Measurements from ENCODE around the gene MROH9.

The MROH9 gene, protein sequence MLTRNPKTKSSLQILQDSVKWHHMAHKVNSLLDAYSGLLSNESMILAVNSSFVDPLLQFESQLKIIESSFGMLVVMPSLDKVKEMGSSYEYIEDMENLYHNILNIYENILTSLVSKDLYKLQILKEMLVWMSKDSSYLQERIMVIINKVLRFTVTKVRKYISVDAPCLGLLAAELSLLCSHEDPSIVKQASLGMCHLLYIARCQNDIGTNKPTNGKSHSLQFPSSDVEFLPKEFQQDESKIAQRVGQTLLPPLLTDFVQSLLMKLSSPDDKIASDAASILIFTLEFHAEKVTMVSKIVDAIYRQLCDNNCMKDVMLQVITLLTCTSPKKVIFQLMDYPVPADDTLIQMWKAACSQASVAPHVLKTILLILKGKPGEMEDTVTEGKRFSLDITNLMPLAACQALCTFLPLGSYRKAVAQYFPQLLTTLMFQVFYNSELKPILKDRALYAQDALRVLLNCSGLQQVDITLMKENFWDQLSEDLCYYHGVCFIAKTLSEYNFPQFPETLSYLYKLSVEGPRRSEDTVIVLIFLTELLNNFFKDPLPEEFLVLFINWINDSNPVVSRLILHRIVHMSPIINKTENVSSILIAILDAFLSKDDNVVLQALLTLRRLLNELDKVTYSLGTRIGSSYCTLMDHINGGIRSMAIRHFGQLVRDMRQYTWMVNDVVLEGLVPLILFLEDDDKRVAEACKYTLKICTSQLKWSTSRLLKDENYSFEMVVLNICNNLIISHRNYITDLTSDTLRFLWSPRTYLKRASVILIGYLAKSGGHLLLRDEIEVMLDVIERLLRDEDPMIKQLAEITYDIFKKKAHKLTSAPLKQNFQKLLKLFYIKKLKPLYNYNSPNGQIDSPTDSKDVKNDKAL

DNA sequence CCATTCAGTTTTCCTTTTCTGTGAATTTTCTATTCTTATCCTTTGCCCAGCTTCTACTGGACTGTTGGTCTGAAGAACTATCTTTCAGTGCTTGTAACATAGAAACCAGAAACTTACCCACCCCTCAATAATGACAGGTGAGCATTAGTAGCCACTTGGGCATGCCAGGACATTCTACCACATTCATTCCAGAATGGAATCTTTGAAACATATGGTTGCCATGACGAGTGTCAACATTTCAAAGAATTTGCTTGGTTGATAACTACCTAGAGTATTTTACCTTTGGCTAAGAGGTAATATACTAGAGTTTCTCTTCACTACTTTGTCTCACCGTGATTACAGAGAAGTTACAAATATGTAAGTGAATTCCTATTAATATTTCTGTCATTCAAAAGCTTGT lies at the start of gene MROH9:
Gene MROH9 (plus strand): TSS at position 304 of the 400 bp plus-strand sequence. CDS start 10,023 bp downstream, outside the sequence.
- H3K27me3 ChIP-seq (ENCODE audit: insufficient read depth, low read depth), result no peaks in the 10 kb centered on the region

DNA sequence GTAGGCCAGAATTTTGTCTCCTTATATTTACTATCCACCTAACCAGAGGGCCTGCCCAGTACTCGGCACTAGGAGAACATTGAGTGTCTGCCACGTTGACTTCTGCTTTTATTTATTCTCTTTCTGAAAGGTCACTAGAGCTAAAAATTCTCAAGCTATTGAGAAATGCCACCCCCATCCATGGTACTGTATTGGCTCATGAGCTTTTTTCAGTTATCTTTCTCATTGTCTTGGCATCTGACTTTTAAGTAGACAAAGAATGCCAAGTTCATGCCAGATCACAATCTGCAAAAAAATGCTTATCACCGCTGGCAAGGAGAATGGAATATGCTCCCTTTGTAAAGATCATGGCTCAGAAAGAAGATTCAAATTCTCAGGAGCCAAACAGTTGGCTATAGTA lies 49.8 kb upstream of the MROH9 start:
- TF ChIP-seq, protein P1, sequence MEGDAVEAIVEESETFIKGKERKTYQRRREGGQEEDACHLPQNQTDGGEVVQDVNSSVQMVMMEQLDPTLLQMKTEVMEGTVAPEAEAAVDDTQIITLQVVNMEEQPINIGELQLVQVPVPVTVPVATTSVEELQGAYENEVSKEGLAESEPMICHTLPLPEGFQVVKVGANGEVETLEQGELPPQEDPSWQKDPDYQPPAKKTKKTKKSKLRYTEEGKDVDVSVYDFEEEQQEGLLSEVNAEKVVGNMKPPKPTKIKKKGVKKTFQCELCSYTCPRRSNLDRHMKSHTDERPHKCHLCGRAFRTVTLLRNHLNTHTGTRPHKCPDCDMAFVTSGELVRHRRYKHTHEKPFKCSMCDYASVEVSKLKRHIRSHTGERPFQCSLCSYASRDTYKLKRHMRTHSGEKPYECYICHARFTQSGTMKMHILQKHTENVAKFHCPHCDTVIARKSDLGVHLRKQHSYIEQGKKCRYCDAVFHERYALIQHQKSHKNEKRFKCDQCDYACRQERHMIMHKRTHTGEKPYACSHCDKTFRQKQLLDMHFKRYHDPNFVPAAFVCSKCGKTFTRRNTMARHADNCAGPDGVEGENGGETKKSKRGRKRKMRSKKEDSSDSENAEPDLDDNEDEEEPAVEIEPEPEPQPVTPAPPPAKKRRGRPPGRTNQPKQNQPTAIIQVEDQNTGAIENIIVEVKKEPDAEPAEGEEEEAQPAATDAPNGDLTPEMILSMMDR (conservative IDR thresholded peaks at IDR 0.05; ENCODE audit: low read depth, low read length), result no peak
- Histone ChIP-seq H3K4me1 (ENCODE audit: low read depth, poor library complexity, severe bottlenecking) (no peaks in the 10 kb centered on the region), H4K20me1 (ENCODE audit: insufficient read depth) (no peaks in the 10 kb centered on the region), H3K4me3 (IDR thresholded peaks at IDR 0.05; ENCODE audit: insufficient read depth, low read depth, low read length) (no peak overlapping the region), H3K27me3 (ENCODE audit: insufficient read depth, low read depth) (no peaks in the 10 kb centered on the region), H3K9ac (no peak overlapping the region), H3K36me3 (ENCODE audit: insufficient read depth) (no peaks in the 10 kb centered on the region), H2AFZ (ENCODE audit: low read depth) (no peak overlapping the region), H3K4me2 (no peak overlapping the region), H3K27ac (no peak overlapping the region), H3K79me2 (ENCODE audit: insufficient read depth, low read depth) (no peaks in the 10 kb centered on the region)

More for the DNA sequence above, at the start of gene MROH9:
- Histone ChIP-seq H3K4me2 (no peak within 1 kb of the TSS), H3K79me2 (ENCODE audit: insufficient read depth, low read depth) (no peaks in the 10 kb centered on the region), H3K4me3 (IDR thresholded peaks at IDR 0.05; ENCODE audit: insufficient read depth, low read depth, low read length) (no peak within 1 kb of the TSS), H2AFZ (ENCODE audit: low read depth) (no peak within 1 kb of the TSS), H4K20me1 (ENCODE audit: insufficient read depth) (no peaks in the 10 kb centered on the region), H3K36me3 (ENCODE audit: insufficient read depth) (no peaks in the 10 kb centered on the region), H3K27ac (no peak within 1 kb of the TSS), H3K9ac (no peak within 1 kb of the TSS), H3K4me1 (ENCODE audit: low read depth, poor library complexity, severe bottlenecking) (no peaks in the 10 kb centered on the region)
- TF ChIP-seq, protein P1 (conservative IDR thresholded peaks at IDR 0.05; ENCODE audit: low read depth, low read length), result no peak

DNA sequence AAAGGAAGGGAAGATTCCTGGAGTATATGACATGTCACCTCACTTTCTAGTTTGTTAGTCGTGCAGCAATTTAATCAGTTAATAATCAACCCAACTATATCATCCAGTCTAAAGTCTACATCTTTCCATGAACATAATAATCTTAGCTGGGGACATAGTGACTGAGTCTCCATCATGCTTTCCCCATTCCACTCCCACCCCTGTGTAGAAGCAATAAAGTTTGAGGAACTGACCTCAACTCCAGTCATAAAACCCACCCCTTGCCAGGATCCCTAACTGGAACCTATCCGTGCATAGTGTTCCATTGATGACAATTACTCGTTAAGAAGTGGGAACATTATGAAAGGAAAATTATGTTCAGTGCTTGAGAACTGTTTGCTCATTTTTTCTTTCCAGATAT lies 48.9 kb upstream of the MROH9 start:
- TF ChIP-seq, protein P1 (conservative IDR thresholded peaks at IDR 0.05; ENCODE audit: low read depth, low read length), result no peak
- Histone ChIP-seq H3K4me3 (IDR thresholded peaks at IDR 0.05; ENCODE audit: insufficient read depth, low read depth, low read length) (no peak overlapping the region), H3K4me2 (no peak overlapping the region), H3K4me1 (ENCODE audit: low read depth, poor library complexity, severe bottlenecking) (no peaks in the 10 kb centered on the region), H3K79me2 (ENCODE audit: insufficient read depth, low read depth) (no peaks in the 10 kb centered on the region), H3K27ac (no peak overlapping the region), H3K27me3 (ENCODE audit: insufficient read depth, low read depth) (no peaks in the 10 kb centered on the region), H3K9ac (no peak overlapping the region), H4K20me1 (ENCODE audit: insufficient read depth) (no peaks in the 10 kb centered on the region), H3K36me3 (ENCODE audit: insufficient read depth) (no peaks in the 10 kb centered on the region), H2AFZ (ENCODE audit: low read depth) (no peak overlapping the region)

DNA sequence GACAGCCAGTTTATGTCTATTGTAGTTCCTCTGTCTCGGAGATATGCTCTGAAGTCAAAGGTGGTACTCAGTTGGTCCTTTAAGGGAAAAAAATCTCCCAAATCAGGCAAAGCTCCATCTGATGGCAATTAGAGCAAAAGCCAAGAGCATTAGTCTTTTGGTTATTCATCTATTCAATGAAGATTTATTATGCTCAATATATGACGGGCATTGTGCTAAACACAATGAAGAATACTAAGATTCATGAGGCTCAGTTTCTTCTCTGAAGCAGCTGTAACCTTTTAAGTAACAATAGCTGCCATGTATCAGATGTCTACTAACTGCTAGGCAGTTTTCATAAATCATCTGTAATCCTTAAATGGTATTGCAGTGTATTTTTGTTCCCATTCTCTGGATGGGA lies 47.6 kb upstream of the MROH9 start:
- Histone ChIP-seq H3K4me3 (IDR thresholded peaks at IDR 0.05; ENCODE audit: insufficient read depth, low read depth, low read length) (no peak overlapping the region), H3K4me1 (ENCODE audit: low read depth, poor library complexity, severe bottlenecking) (no peaks in the 10 kb centered on the region), H2AFZ (ENCODE audit: low read depth) (no peak overlapping the region), H3K79me2 (ENCODE audit: insufficient read depth, low read depth) (no peaks in the 10 kb centered on the region), H3K9ac (no peak overlapping the region), H3K36me3 (ENCODE audit: insufficient read depth) (no peaks in the 10 kb centered on the region), H3K4me2 (no peak overlapping the region), H4K20me1 (ENCODE audit: insufficient read depth) (no peaks in the 10 kb centered on the region), H3K27me3 (ENCODE audit: insufficient read depth, low read depth) (no peaks in the 10 kb centered on the region), H3K27ac (no peak overlapping the region)
- TF ChIP-seq, protein P1 (conservative IDR thresholded peaks at IDR 0.05; ENCODE audit: low read depth, low read length), result no peak

All from KMS-11 (cell line).